Effector memory CD8-positive, alpha-beta T cell (primary cell): Measurements from ENCODE around the gene HSPA4L.
A peak's percentile ranks its signal among the peaks of the same experiment; 100 is the strongest.

ENCODE experiments used
- ATAC-seq: fragments of 150-1000 bp; cut with Tn5 transposase; replicated peaks from 2 replicates; pipeline ENCODE4 v1.10.0; 2021; ENCODE audit warnings: mild to moderate bottlenecking, moderate library complexity
- DNase-seq, 3 experiments: peaks; one replicate each; pipeline ENCODE4 v3.0.0; 2021
- H3K27ac Mint-ChIP-seq, 2 donors: one replicate each; pipeline ENCODE4 v1.8.0; 2022; ENCODE audit warnings: mild to moderate bottlenecking in 2 of 2, mixed read lengths in 2 of 2, moderate library complexity in 2 of 2
- H3K27me3 Mint-ChIP-seq, 2 donors: one replicate each; pipeline ENCODE4 v1.8.0; 2022; ENCODE audit warnings: mixed read lengths in 2 of 2
- H3K36me3 Mint-ChIP-seq: one replicate; pipeline ENCODE4 v1.8.0; 2022; ENCODE audit warnings: mild to moderate bottlenecking, moderate library complexity, mixed read lengths; ENCODE audit not compliant: insufficient read depth
- H3K4me1 Mint-ChIP-seq, 2 donors: one replicate each; pipeline ENCODE4 v1.8.0; 2022; ENCODE audit warnings: low read depth in 2 of 2, mixed read lengths in 2 of 2
- H3K4me3 Mint-ChIP-seq, 2 donors: one replicate each; pipeline ENCODE4 v1.8.0; 2022; ENCODE audit warnings: mild to moderate bottlenecking in 2 of 2, mixed read lengths in 2 of 2, moderate library complexity in 2 of 2
- H3K9me3 Mint-ChIP-seq, 2 donors: one replicate each; pipeline ENCODE4 v1.8.0; 2022; ENCODE audit warnings: mixed read lengths in 2 of 2
- total RNA-seq, 9 experiments: gene quantifications; one replicate each; lab custom pipeline; 2026; lab: John Stamatoyannopoulos, UW

Gene HSPA4L
- total RNA-seq, result 0 to 4.3 (median 0.20) reads per million in 9 experiments

DNA sequence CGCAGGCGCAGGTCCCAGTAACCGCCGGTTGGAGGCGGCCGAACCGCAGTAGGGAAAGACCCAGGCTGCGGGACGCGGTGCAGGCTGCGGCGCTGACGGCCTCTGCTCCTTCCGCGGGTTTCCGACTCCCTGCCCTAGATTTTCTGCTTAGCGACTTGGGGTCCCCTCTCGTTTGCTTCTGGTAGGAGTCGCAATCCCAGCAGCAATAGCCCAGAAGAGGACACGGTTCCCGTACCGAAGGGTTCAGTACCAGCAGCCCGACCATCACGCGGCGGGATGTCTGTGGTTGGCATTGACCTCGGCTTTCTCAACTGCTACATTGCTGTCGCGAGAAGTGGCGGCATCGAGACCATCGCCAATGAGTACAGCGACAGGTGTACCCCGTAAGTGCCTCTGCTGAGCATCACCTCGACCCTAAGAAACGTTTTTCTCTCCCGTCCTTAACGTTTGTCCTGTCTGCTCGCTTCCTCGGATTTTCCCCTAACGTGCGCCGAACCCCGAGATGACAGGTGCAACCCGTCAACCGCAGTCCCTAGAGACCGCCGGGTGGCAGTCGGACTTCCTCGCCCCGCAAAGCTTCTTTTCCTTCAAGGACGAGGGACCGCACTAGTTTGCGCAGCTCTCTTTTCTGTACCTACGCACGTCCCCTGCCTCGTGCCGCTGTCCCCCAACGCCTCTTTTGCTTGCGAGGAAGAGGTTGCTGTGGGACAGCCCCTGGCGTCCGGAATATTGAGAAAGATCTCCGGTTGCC, at the start of gene HSPA4L:
HSPA4L (plus strand) TSS at position 48 of the 751 bp plus-strand sequence; CDS start at position 277, 229 bp downstream.
- H3K36me3 Mint-ChIP-seq, result no peaks in the 10 kb centered on the region
- H3K27me3 Mint-ChIP-seq, result peaks cover 57 to 67% of the 10 kb centered on the region in 2 donors
- H3K4me3 Mint-ChIP-seq, result peak within 1 kb of the TSS; percentile 85 to 86
- ATAC-seq (peak; percentile 68), DNase-seq (peak in 2 of 3 experiments; percentile 0 to 8)
- peaks cover 0 to 1% of the 10 kb centered on the region in 2 donors for H3K9me3 Mint-ChIP-seq
- peak within 1 kb of the TSS; percentile 59 to 70 for H3K27ac Mint-ChIP-seq
- peaks cover 15 to 20% of the 10 kb centered on the region in 2 donors for H3K4me1 Mint-ChIP-seq

DNA sequence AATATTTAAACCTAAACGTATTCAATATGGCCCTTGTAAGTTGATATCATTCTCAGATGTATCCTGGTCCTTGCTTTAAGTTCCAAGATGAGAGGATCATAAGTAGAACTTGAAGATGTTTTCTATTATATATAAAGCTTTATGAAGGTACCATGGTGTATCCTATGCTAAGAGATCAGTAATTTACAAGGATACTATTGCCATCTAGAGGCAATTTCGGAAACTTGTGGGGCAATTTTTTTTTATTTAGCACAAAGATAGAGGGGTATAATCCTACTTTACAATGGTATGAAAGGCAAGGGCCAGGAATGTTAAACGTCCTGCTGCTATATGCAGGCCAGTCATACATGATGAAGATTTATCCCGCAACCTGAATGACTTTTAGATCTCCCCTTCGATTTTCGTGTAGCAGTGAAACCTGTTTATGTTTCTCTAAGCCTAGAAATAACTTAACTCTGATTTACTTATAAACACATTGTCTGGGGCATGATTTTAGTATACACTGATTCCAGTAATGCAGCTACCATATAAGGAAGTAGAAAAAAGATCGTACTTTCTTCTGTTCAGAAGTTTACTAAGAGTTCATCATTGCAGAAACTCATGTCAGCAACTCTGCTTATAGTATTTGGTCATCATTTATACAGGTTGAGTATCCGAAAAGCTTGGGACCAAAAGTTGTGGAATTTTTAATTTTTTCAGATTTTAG, 49.3 kb upstream of the HSPA4L start:
- Mint-ChIP-seq H3K27ac (no peak overlapping the region), H3K27me3 (no peaks in the 10 kb centered on the region), H3K4me3 (no peak overlapping the region), H3K9me3 (no peaks in the 10 kb centered on the region), H3K4me1 (no peaks in the 10 kb centered on the region), H3K36me3 (no peaks in the 10 kb centered on the region)
- no peak for ATAC-seq
- no peak for DNase-seq

DNA sequence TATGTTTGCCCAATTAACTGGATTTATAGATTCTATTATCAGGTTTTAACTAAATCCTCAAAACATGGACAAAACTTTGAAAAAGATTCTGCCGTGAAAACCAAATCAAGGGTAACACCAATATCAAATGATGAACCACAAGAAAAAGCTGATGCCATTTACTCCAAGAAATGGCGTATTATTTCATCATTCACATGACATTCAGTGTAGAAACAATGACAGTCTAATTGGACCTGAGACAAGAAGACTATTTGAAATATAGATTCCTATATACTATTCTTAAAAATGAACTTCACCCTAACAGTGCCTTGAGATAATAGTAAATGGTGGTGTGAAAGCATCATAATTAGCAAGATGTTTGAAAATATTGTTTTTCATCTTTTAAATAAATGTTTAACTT, 47.1 kb upstream of the HSPA4L start:
- ATAC-seq, result no peak
- no peaks in the 10 kb centered on the region for H3K9me3 Mint-ChIP-seq
- no peak for DNase-seq
- H3K36me3 Mint-ChIP-seq, result no peaks in the 10 kb centered on the region
- H3K4me3 Mint-ChIP-seq, result no peak overlapping the region
- no peaks in the 10 kb centered on the region for H3K27me3 Mint-ChIP-seq
- H3K27ac Mint-ChIP-seq, result no peak overlapping the region
- H3K4me1 Mint-ChIP-seq, result no peaks in the 10 kb centered on the region

DNA sequence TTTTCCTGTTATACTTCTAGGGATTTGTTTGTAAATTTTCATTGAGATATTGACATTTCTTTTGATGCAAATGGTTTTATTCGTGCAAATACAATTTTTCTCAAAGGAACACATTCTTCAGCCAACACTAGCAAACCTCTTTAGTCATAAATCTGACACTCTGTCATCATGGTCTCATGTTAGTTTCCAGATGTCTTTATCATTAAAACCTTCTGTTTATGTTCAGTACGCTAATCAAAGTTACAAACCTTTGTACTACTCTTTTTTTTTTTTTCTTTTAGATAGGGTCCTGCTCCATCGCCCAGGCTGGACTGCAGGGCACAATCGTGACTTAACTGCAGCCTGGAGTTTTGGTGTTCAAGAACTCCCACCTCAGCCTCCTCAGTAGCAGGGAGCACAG, 44.8 kb upstream of the HSPA4L start:
- Mint-ChIP-seq H3K36me3 (no peaks in the 10 kb centered on the region), H3K4me3 (no peak overlapping the region), H3K4me1 (no peaks in the 10 kb centered on the region), H3K27me3 (peaks cover 0 to 4% of the 10 kb centered on the region in 2 donors), H3K27ac (no peak overlapping the region), H3K9me3 (no peaks in the 10 kb centered on the region)
- ATAC-seq, result no peak
- DNase-seq, result no peak

DNA sequence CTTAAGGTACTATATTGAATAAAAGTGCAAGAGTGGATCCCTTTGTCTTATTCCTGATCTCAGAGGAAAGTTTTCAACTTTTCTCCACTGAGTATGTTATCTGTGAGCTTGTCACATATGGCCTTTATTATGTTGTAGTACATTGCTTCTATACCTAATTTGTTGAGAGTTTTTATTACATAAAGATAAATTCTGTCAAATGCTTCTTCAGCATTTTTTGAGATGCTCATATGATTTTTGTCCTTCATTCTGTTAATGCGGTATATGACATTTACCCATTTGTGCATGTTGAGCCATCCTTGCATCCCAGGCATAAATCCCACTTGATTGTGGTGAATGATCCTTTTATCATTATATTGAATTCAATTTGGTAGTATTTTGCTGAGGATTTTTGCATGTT, 40.9 kb upstream of the HSPA4L start:
- H3K4me1 Mint-ChIP-seq, result no peaks in the 10 kb centered on the region
- H3K4me3 Mint-ChIP-seq, result no peak overlapping the region
- DNase-seq (no peak), ATAC-seq (no peak)
- H3K9me3 Mint-ChIP-seq, result no peaks in the 10 kb centered on the region
- H3K36me3 Mint-ChIP-seq, result no peaks in the 10 kb centered on the region
- peaks cover 4 to 8% of the 10 kb centered on the region in 2 donors for H3K27me3 Mint-ChIP-seq
- no peak overlapping the region for H3K27ac Mint-ChIP-seq

DNA sequence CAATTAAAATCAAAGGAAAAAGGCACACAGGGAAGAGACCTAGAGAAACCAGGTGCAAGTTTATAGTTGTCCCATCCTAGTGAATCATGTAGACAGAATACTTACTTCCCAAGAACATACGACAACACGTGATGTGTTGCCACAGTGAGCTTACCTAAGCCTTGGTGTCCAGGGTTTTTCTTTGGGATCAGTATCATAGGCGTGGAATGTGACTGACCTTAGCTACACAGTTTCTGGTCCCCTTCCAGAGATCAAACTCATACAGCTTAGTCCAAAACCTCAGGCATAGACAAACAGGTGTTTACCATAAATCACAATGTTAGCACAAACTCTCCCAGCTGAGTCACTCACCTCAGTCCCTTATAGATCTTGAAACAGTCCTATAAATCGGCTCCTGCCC, 34.2 kb upstream of the HSPA4L start:
- ATAC-seq (no peak), DNase-seq (no peak)
- H3K36me3 Mint-ChIP-seq, result no peaks in the 10 kb centered on the region
- H3K27ac Mint-ChIP-seq, result no peak overlapping the region
- H3K4me3 Mint-ChIP-seq, result no peak overlapping the region
- H3K27me3 Mint-ChIP-seq, result peaks cover 10 to 14% of the 10 kb centered on the region in 2 donors
- no peaks in the 10 kb centered on the region for H3K4me1 Mint-ChIP-seq
- no peaks in the 10 kb centered on the region for H3K9me3 Mint-ChIP-seq

DNA sequence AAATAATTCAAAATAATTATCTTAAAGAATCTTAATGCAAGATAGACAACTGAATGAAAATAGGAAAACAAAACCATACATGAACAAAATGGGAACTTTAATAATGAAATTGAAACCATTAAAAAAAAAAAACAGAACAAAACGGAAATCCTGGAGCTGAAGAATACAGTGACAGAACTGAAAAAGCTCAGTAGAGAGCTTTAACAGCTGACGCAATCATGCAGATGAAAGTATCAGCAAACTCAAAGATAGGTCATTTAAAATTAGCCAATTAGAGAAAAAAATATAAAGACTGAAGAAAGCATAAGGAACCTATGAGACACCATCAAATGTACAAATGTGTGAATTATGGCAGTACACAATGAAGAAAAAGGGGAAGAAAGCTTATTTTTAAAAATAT, 33.2 kb upstream of the HSPA4L start:
- no peaks in the 10 kb centered on the region for H3K9me3 Mint-ChIP-seq

DNA sequence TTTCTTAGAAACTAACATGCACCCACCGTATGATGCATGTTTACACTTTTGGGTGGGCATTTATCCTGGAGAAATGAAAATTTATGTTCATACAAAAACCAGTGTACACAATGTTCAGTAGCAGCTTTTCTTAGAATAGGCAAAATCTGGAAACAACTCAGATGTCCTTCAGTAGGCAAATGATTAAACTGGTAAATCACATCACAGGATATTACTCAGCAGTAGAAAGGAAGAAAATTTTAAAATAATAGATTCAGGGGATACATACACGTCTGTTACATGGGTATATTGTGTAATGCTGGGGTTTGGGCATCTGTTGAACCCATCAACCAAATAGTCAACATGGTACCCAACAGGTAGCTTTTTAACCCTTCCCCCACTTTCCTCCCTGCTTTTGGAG, 25.2 kb upstream of the HSPA4L start:
- H3K9me3 Mint-ChIP-seq, result peaks cover 0 to 2% of the 10 kb centered on the region in 2 donors
- no peak for DNase-seq
- no peak overlapping the region for H3K4me3 Mint-ChIP-seq
- ATAC-seq, result no peak
- H3K36me3 Mint-ChIP-seq, result no peaks in the 10 kb centered on the region
- no peaks in the 10 kb centered on the region for H3K4me1 Mint-ChIP-seq
- peaks cover 0 to 11% of the 10 kb centered on the region in 2 donors for H3K27me3 Mint-ChIP-seq
- H3K27ac Mint-ChIP-seq, result no peak overlapping the region

More for the DNA sequence above, 33.2 kb upstream of the HSPA4L start:
- Mint-ChIP-seq H3K27me3 (peaks cover 10 to 14% of the 10 kb centered on the region in 2 donors), H3K4me3 (no peak overlapping the region), H3K27ac (no peak overlapping the region), H3K4me1 (no peaks in the 10 kb centered on the region), H3K36me3 (no peaks in the 10 kb centered on the region)
- no peak for ATAC-seq
- no peak for DNase-seq

DNA sequence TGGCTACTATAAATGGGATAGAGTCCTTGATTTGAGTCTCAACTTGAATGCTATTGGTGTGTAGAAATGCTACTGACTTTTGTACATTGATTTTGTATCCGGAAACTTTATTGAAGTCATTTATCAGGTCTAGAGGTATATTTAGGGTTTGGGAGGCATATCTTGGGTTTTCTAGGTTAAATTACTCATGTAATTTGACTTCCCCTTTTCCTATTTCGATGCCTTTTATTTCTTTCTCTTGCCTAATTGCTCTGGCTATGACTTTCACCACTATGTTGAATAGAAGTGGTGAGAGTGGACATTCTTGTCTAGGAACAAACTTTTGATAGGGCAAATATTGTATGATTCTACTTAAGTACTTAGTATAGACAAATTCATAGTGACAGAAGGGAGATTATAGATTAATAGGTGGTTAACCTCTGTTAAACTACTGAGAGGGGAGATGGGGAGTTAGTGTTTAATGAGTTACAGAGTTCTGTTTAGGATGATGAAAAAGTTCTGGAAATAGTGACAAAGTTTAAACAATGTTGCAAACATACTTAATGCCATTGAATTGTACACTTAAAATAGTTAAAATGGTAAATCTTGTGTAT, 22.8 kb upstream of the HSPA4L start:
- peaks cover 0 to 11% of the 10 kb centered on the region in 2 donors for H3K27me3 Mint-ChIP-seq
- no peaks in the 10 kb centered on the region for H3K36me3 Mint-ChIP-seq
- ATAC-seq (no peak), DNase-seq (no peak)
- H3K4me3 Mint-ChIP-seq, result no peak overlapping the region
- no peak overlapping the region for H3K27ac Mint-ChIP-seq
- H3K9me3 Mint-ChIP-seq, result peaks cover 0 to 2% of the 10 kb centered on the region in 2 donors
- no peaks in the 10 kb centered on the region for H3K4me1 Mint-ChIP-seq

DNA sequence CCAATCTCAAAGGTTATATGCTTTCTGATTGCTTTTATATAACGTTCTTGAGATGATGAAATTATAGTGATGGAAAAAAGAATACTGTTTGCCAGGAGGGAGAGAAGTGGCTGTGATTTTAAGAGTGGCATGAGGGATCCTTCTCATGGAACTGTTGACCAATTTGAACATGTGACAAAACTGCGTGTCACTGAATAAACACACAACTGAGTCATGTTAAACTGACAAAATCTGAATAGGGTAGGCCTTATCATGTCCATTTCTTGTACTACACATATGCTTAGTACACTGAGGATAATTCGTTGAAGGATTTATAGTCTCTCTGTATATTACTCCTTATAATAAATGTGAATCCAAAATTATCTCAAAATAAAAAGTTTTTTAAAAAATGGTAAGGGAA, 22.2 kb upstream of the HSPA4L start:
- peaks cover 0 to 2% of the 10 kb centered on the region in 2 donors for H3K9me3 Mint-ChIP-seq
- H3K27me3 Mint-ChIP-seq, result peaks cover 0 to 11% of the 10 kb centered on the region in 2 donors
- H3K4me3 Mint-ChIP-seq, result no peak overlapping the region
- ATAC-seq (no peak), DNase-seq (no peak)
- no peak overlapping the region for H3K27ac Mint-ChIP-seq
- no peaks in the 10 kb centered on the region for H3K36me3 Mint-ChIP-seq
- H3K4me1 Mint-ChIP-seq, result no peaks in the 10 kb centered on the region

DNA sequence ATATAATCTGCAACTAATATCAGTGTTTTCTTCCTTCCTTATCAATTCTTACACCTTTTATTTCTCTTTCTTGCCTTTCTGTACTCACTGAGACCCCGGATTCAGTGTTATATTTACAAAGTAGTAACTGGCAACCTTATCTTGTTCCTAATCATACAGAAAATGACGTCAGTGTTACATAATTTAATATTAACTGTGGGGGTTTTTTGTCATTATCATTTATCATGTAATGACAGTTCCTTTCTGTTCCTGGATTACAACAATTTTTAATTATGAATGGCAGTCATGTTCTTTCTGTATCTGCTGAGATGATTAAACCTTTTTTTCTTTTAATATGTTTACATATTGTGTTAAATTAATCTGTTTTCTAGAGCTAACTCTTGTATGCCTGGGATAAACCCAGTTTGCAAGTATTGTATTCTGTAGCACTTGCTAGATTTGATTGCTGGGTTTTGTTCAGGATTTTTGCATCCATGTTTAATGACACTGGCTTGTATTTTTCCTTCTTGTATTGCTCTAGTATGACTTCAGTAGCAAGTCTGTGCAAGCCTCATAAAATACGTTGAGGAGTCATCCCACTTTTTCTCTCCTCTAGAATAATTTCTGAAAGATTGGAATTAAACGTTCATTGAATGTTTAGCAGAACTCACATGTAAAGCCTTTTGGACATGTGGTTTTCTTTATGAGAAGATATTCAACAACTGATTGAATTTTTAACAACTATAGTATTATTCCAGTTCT, 10.4 kb upstream of the HSPA4L start:
- H3K4me1 Mint-ChIP-seq, result no peaks in the 10 kb centered on the region
- H3K36me3 Mint-ChIP-seq, result peaks cover 3% of the 10 kb centered on the region
- H3K27ac Mint-ChIP-seq, result no peak overlapping the region
- ATAC-seq (no peak), DNase-seq (no peak)
- no peaks in the 10 kb centered on the region for H3K9me3 Mint-ChIP-seq
- H3K27me3 Mint-ChIP-seq, result peaks cover 19 to 24% of the 10 kb centered on the region in 2 donors
- no peak overlapping the region for H3K4me3 Mint-ChIP-seq

DNA sequence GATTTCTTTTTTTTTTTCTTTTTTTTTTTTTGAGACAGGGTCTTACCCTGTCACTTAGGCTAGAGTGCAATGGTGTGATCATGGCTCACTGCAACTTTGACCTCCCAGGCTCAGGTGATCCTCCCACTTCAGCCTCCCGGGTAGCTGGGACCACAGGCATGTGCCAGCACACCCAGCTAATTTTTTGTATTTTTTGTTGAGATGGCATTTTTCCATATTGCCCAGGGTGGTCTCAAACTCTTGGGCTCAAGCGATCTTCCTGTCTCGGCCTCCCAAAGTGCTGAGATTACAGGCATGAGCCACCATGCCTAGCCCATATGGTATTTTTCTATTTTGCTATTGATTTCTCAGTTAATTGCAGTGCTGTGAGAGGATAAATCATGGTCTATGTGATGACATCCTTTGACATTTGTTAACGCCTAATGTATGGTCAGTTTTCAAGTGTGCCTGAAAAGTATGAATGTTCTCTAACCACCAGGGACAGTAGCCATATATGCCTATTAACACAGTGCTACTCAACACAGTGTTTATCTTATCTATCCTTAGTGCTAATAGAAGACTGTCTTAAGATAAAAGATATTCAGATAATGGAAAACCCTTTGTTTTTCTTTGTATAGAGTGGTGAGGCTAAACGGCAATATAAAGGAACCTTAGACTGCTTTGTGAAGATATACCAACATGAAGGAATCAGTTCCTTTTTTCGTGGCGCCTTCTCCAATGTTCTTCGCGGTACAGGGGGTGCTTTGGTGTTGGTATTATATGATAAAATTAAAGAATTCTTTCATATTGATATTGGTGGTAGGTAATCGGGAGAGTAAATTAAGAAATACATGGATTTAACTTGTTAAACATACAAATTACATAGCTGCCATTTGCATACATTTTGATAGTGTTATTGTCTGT, 9.1 kb upstream of the HSPA4L start:
- Mint-ChIP-seq H3K27me3 (peaks cover 31 to 34% of the 10 kb centered on the region in 2 donors), H3K27ac (no peak overlapping the region), H3K4me1 (no peaks in the 10 kb centered on the region), H3K36me3 (peaks cover 3% of the 10 kb centered on the region), H3K9me3 (no peaks in the 10 kb centered on the region), H3K4me3 (no peak overlapping the region)
- ATAC-seq (no peak), DNase-seq (no peak)
